Right atrium auricular region (tissue), 2 donors: Measurements from ENCODE around the gene LYST. TPM values are rescaled to one million over a fixed set of nuclear protein-coding genes. Genes with fewer than 3 reads are reported as not detected.

Experiments used
- DNase-seq: peaks from one replicate; pipeline ENCODE4 v3.0.0-alpha.2; 2019; ENCODE audit warnings: low spot score
- H3K27ac ChIP-seq, 2 donors: fragments of 200-600 bp; sonication (generic); 1 replicate in 1 of 2; 2 replicates in 1 of 2; pipeline ENCODE4 v1.5.1; 2016 to 2019
- H3K27me3 ChIP-seq, 2 donors: fragments of 200-600 bp; sonication (generic); one replicate each; pipeline versions ENCODE4 v1.5.1 to v1.6.0; 2017 to 2019
- H3K36me3 ChIP-seq: fragments of 200-600 bp; sonication (generic); one replicate; pipeline ENCODE4 v1.5.1; 2016
- H3K4me1 ChIP-seq, 2 donors: fragments of 200-600 bp; sonication (generic); one replicate each; pipeline versions ENCODE4 v1.5.1 to v1.6.0; 2017 to 2019
- H3K4me3 ChIP-seq, 2 donors: fragments of 200-600 bp; sonication (generic); 1 replicate in 1 of 2; 2 replicates in 1 of 2; pipeline ENCODE4 v1.5.1; 2017 to 2019; ENCODE audit warnings: mild to moderate bottlenecking in 1 of 2, moderate library complexity in 1 of 2
- H3K9me3 ChIP-seq, 2 donors: fragments of 200-600 bp; sonication (generic); one replicate each; pipeline ENCODE4 v1.5.1; 2019
- CTCF ChIP-seq, 2 donors: fragments of 200-600 bp; sonication (generic); IDR thresholded peaks; one replicate each; pipeline ENCODE4 v1.5.1; 2019; ENCODE audit warnings: antibody characterized with exemption in 2 of 2
- total RNA-seq, 2 donors: library from RNA; depleted of rRNA; stranded (reverse); fragments of >200 nt; gene quantifications; one replicate each; pipeline ENCODE4 v1.1.0, GENCODE V29; 2016

The LYST gene
- total RNA-seq, 2 donors from 2014 or later: 7.3 to 13.0 TPM

DNA sequence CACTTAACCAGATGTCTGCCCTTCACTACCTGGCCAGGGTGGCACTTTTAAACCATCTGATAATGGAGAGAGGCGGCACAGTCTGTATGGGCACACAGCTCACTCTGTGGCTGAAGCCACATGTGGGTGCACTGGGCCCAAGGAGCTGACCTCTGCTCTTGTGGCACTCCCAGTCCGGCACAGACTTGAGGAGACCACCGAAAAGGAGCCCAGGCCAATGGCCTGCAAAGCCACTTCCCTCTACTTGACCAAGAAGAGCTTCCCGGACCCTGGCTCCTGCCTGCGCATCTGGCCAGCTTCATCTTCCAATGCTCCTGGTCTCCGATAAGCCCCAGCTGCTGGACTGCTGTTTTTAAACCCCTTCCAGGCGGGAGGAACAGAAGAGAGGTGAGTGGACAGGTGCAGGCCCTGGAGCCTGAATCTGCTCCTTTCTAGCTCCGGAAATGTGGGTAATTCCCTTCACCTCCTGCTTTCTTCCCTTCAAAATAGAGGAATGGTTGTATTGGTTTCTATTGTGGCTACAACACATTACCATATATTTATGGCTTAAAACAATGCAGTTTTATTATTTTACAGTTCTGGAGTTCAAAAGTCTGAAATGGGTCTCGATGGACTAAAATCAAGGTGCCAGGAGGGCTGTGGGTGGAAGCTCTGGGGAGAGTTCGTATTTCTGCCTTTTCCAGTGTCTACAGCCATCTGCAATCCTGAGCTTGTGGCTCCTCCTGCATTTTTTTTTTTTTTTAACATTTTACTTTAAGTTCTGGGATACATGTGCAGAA lies 228.8 kb downstream of the LYST start:
- DNase-seq: no peak
- Histone ChIP-seq H3K36me3 (no peaks in the 10 kb centered on the region), H3K4me3 (no peak overlapping the region), H3K4me1 (no peaks in the 10 kb centered on the region), H3K9me3 (no peaks in the 10 kb centered on the region), H3K27ac (no peak overlapping the region), H3K27me3 (no peaks in the 10 kb centered on the region)
- no peak for TF ChIP-seq CTCF (IDR thresholded peaks at IDR 0.05)

GRCh38 chr1:235635938-235636662 lies 230.6 kb downstream of the LYST start:
- H3K9me3 ChIP-seq: no peaks in the 10 kb centered on the region
- no peaks in the 10 kb centered on the region for H3K4me1 ChIP-seq
- no peaks in the 10 kb centered on the region for H3K36me3 ChIP-seq
- no peak overlapping the region for H3K27ac ChIP-seq
- DNase-seq: no peak
- no peaks in the 10 kb centered on the region for H3K27me3 ChIP-seq
- TF ChIP-seq CTCF (IDR thresholded peaks at IDR 0.05): no peak
- H3K4me3 ChIP-seq: no peak overlapping the region

GRCh38 chr1:235632506-235633401 lies 234.0 kb downstream of the LYST start:
- H3K4me3 ChIP-seq: peak overlapping the region in 1 of 2 donors; percentile 28
- H3K36me3 ChIP-seq: no peaks in the 10 kb centered on the region
- no peak for DNase-seq
- no peak for TF ChIP-seq CTCF (IDR thresholded peaks at IDR 0.05)
- no peak overlapping the region for H3K27ac ChIP-seq
- no peaks in the 10 kb centered on the region for H3K27me3 ChIP-seq
- H3K9me3 ChIP-seq: no peaks in the 10 kb centered on the region
- no peaks in the 10 kb centered on the region for H3K4me1 ChIP-seq

DNA sequence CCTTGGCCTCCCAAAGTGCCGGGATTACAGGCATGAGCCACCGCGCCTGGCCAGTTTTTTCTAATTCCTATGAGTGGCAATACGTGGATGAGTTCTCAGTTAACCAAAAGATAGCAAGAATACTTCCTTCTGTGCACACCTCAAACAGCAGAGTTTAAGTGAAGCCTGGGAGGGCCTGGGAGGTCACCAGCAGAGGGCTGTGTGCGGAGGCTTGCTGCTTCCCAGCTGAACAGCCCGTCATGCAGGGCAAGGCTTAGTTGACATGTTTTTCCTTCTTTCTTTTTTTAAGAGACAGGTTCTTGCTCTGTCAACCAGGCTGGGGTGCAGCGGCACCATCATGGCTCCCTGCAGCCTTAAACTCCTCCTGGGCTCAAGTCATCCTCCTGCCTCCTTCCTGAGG lies 234.9 kb downstream of the LYST start:
- no peak for DNase-seq
- Histone ChIP-seq H3K27me3 (no peaks in the 10 kb centered on the region), H3K36me3 (no peaks in the 10 kb centered on the region), H3K9me3 (no peaks in the 10 kb centered on the region), H3K27ac (no peak overlapping the region), H3K4me3 (no peak overlapping the region), H3K4me1 (no peaks in the 10 kb centered on the region)
- TF ChIP-seq CTCF (IDR thresholded peaks at IDR 0.05): no peak

GRCh38 chr1:235628316-235629005 lies 238.2 kb downstream of the LYST start:
- H3K9me3 ChIP-seq: no peaks in the 10 kb centered on the region

More at GRCh38 chr1:235628316-235629005, 238.2 kb downstream of the LYST start:
- H3K36me3 ChIP-seq: no peaks in the 10 kb centered on the region
- no peak overlapping the region for H3K27ac ChIP-seq
- no peaks in the 10 kb centered on the region for H3K4me1 ChIP-seq
- DNase-seq: no peak
- TF ChIP-seq CTCF (IDR thresholded peaks at IDR 0.05): no peak
- H3K4me3 ChIP-seq: no peak overlapping the region
- H3K27me3 ChIP-seq: no peaks in the 10 kb centered on the region
